HEK293 (cell line): ENCODE data around the gene MAPK12.

Experiments
- BCL11A ChIP-seq: fragments of 450-650 bp; formaldehyde crosslinking; IDR thresholded peaks from 2 replicates; pipeline ENCODE4 v1.5.1; 2016; ENCODE audit warnings: low read depth, missing biosample characterization, missing genetic modification characterization
- GFI1B ChIP-seq: fragments of 450-650 bp; formaldehyde crosslinking; IDR thresholded peaks from 2 replicates; pipeline ENCODE4 v1.5.1; 2016; ENCODE audit warnings: missing biosample characterization, missing genetic modification characterization
- ZBTB49 ChIP-seq: fragments of 450-650 bp; formaldehyde crosslinking; IDR thresholded peaks from 2 replicates; pipeline ENCODE4 v1.5.1; 2016; ENCODE audit warnings: missing biosample characterization, missing genetic modification characterization, low read depth
- ZBTB6 ChIP-seq: fragments of 450-650 bp; formaldehyde crosslinking; IDR thresholded peaks from 2 replicates; pipeline ENCODE4 v1.5.1; 2017; ENCODE audit warnings: missing biosample characterization, missing genetic modification characterization
- ZBTB8A ChIP-seq: fragments of 450-650 bp; formaldehyde crosslinking; IDR thresholded peaks from 2 replicates; pipeline ENCODE4 v1.5.1; 2016; ENCODE audit warnings: missing biosample characterization, missing genetic modification characterization
- ZNF362 ChIP-seq: fragments of 450-650 bp; formaldehyde crosslinking; IDR thresholded peaks from 2 replicates; pipeline ENCODE4 v1.5.1; 2016; ENCODE audit warnings: missing biosample characterization, missing genetic modification characterization
- TF ChIP-seq, protein P1 (sequence below): fragments of 450-650 bp; formaldehyde crosslinking; IDR thresholded peaks from 2 replicates; pipeline ENCODE4 v1.5.1; 2016; ENCODE audit warnings: missing biosample characterization, missing genetic modification characterization

GRCh38 chr22:50306753-50307749 lies 45.6 kb upstream of the MAPK12 start, which contains the start of gene PLXNB2:
- no peak for TF ChIP-seq ZBTB49 (tag by site-specific recombination)
- TF ChIP-seq, protein P1, sequence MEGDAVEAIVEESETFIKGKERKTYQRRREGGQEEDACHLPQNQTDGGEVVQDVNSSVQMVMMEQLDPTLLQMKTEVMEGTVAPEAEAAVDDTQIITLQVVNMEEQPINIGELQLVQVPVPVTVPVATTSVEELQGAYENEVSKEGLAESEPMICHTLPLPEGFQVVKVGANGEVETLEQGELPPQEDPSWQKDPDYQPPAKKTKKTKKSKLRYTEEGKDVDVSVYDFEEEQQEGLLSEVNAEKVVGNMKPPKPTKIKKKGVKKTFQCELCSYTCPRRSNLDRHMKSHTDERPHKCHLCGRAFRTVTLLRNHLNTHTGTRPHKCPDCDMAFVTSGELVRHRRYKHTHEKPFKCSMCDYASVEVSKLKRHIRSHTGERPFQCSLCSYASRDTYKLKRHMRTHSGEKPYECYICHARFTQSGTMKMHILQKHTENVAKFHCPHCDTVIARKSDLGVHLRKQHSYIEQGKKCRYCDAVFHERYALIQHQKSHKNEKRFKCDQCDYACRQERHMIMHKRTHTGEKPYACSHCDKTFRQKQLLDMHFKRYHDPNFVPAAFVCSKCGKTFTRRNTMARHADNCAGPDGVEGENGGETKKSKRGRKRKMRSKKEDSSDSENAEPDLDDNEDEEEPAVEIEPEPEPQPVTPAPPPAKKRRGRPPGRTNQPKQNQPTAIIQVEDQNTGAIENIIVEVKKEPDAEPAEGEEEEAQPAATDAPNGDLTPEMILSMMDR (tag by site-specific recombination) = no peak
- TF ChIP-seq ZBTB6 = no peak
- no peak for TF ChIP-seq BCL11A
- no peak for TF ChIP-seq ZNF362 (tag by site-specific recombination)
- no peak for TF ChIP-seq GFI1B
- TF ChIP-seq ZBTB8A = no peak; the same call in 1 of the 2 replicates
